H1 (cell line): Measurements from ENCODE around the gene SPATA22. TPM values are rescaled to one million over a fixed set of nuclear protein-coding genes. Genes with fewer than 3 reads are reported as not detected.
A peak's percentile ranks its signal among the peaks of the same experiment; 100 is the strongest.

Source experiments
- CTCF ChIA-PET: fragments of 300-600 bp; sonication (Branson Sonifier 250); formaldehyde crosslinking; loops from one replicate; lab custom pipeline; 2021; ENCODE audit not compliant: partially characterized antibody; lab: Charles Lee
- POLR2A ChIA-PET: fragments of 300-600 bp; sonication (Branson Sonifier 250); formaldehyde crosslinking; loops from one replicate; lab custom pipeline; 2021; ENCODE audit warnings: inconsistent platforms; ENCODE audit not compliant: partially characterized antibody; lab: Charles Lee
- DNase-seq, 2 experiments: peaks; one replicate each; pipeline versions ENCODE4 v3.0.0 to v3.0.0-alpha.2; 2010 to 2022; ENCODE audit warnings: low spot score in 2 of 2, low read depth in 1 of 2, mixed read lengths in 1 of 2
- FAIRE-seq: peaks from 2 replicates; lab custom pipeline; 2011; peaks lifted over from hg19 to GRCh38; lab: Jason Lieb, UNC
- H2AFZ ChIP-seq: 2 replicates; pipeline ENCODE4 v1.8.1; 2012; ENCODE audit warnings: low read length, inconsistent platforms
- H2AK5ac ChIP-seq: 2 replicates; pipeline ENCODE4 v1.6.1; 2013; ENCODE audit warnings: low read depth, low read length
- H2BK120ac ChIP-seq: replicated peaks from 2 replicates; pipeline ENCODE3; 2013; ENCODE audit warnings: low read depth, low read length, inconsistent platforms
- H2BK12ac ChIP-seq: 2 replicates; pipeline ENCODE4 v1.6.1; 2013; ENCODE audit warnings: low read depth, low read length
- H2BK15ac ChIP-seq: 2 replicates; pipeline ENCODE4 v1.6.1; 2013; ENCODE audit warnings: low read length
- H2BK20ac ChIP-seq: 2 replicates; pipeline ENCODE4 v1.6.1; 2013; ENCODE audit warnings: low read length
- H2BK5ac ChIP-seq: 2 replicates; pipeline ENCODE4 v1.6.1; 2013; ENCODE audit warnings: low read depth, low read length
- H3K14ac ChIP-seq: 2 replicates; pipeline ENCODE4 v1.6.1; 2013; ENCODE audit warnings: inconsistent platforms; ENCODE audit not compliant: insufficient read length
- H3K18ac ChIP-seq: 2 replicates; pipeline ENCODE4 v1.6.1; 2013; ENCODE audit warnings: low read length; ENCODE audit errors: extremely low read depth
- H3K23ac ChIP-seq: 2 replicates; pipeline ENCODE4 v1.6.1; 2013; ENCODE audit warnings: inconsistent platforms; ENCODE audit not compliant: insufficient read length
- H3K23me2 ChIP-seq: 2 replicates; pipeline ENCODE4 v1.6.1; 2013; ENCODE audit warnings: low read depth, low read length
- H3K27ac ChIP-seq: 2 replicates; pipeline ENCODE4 v1.6.1; 2011; ENCODE audit warnings: low read depth, low read length, inconsistent platforms
- H3K27me3 ChIP-seq, 4 experiments: replicated peaks in 1 of 4; 1 replicate in 1 of 4; 2 replicates in 3 of 4; pipeline versions ENCODE4 v1.6.1 to v1.8.1; 2011 to 2013; ENCODE audit warnings: low read length in 3 of 4, mild to moderate bottlenecking in 3 of 4, inconsistent platforms in 2 of 4, mixed read lengths in 2 of 4, moderate library complexity in 1 of 4; ENCODE audit not compliant: control insufficient read depth in 3 of 4, insufficient read depth in 3 of 4; ENCODE audit errors: extremely low read depth in 1 of 4
- H3K36me3 ChIP-seq, 4 experiments: 2 replicates each; pipeline versions ENCODE4 v1.6.1 to v1.8.1; 2011 to 2013; ENCODE audit warnings: mild to moderate bottlenecking in 4 of 4, low read length in 3 of 4, moderate library complexity in 2 of 4, control low read depth in 1 of 4, inconsistent platforms in 1 of 4; ENCODE audit not compliant: insufficient read depth in 4 of 4, control insufficient read depth in 2 of 4
- H3K4ac ChIP-seq: replicated peaks from 2 replicates; pipeline ENCODE3; 2013; ENCODE audit warnings: low read length, low read depth, mixed read lengths, inconsistent platforms; ENCODE audit not compliant: insufficient read length
- H3K4me1 ChIP-seq, 4 experiments: replicated peaks in 1 of 4; 1 replicate in 1 of 4; 2 replicates in 3 of 4; pipeline versions ENCODE4 v1.6.1 to v1.8.1; 2011 to 2013; ENCODE audit warnings: low read length in 3 of 4, inconsistent platforms in 2 of 4, mixed read lengths in 1 of 4; ENCODE audit not compliant: insufficient read depth in 4 of 4, control insufficient read depth in 3 of 4
- H3K4me2 ChIP-seq, 2 experiments: 2 replicates each; pipeline versions ENCODE4 v1.6.1 to v1.8.1; 2011 to 2013; ENCODE audit warnings: low read depth in 2 of 2, low read length in 2 of 2, control low read depth in 1 of 2, inconsistent platforms in 1 of 2, mild to moderate bottlenecking in 1 of 2; ENCODE audit not compliant: insufficient read depth in 1 of 2
- H3K4me3 ChIP-seq, 4 experiments: fragments of 200-600, 300-600 bp in 1 of 4; sonication (generic), shearing (Covaris generic), sonication (Bioruptor Twin) in 1 of 4; 2 replicates each; pipeline versions ENCODE4 v1.5.1 to v1.8.1; 2011 to 2016; ENCODE audit warnings: low read length in 4 of 4, low read depth in 3 of 4, control low read depth in 2 of 4, inconsistent platforms in 2 of 4, mild to moderate bottlenecking in 2 of 4, mixed read lengths in 1 of 4, moderate library complexity in 1 of 4; ENCODE audit not compliant: insufficient read depth in 2 of 4; ENCODE audit errors: extremely low read depth in 1 of 4
- H3K56ac ChIP-seq: replicated peaks from 2 replicates; pipeline ENCODE3; 2013; ENCODE audit warnings: low read depth, mild to moderate bottlenecking, mixed read lengths, low read length, inconsistent platforms; ENCODE audit not compliant: insufficient read length
- H3K79me1 ChIP-seq: 2 replicates; pipeline ENCODE4 v1.6.1; 2013; ENCODE audit warnings: low read depth, low read length, control low read depth
- H3K79me2 ChIP-seq, 2 experiments: 2 replicates each; pipeline versions ENCODE4 v1.6.1 to v1.8.1; 2012 to 2013; ENCODE audit warnings: low read length in 2 of 2, mild to moderate bottlenecking in 2 of 2, inconsistent platforms in 1 of 2; ENCODE audit not compliant: insufficient read depth in 2 of 2, control insufficient read depth in 1 of 2
- H3K9ac ChIP-seq, 4 experiments: replicated peaks in 1 of 4; 1 replicate in 1 of 4; 2 replicates in 3 of 4; pipeline versions ENCODE4 v1.6.1 to v1.8.1; 2011 to 2013; ENCODE audit warnings: low read depth in 3 of 4, low read length in 3 of 4, control low read depth in 2 of 4, mild to moderate bottlenecking in 2 of 4, moderate library complexity in 2 of 4, inconsistent platforms in 1 of 4; ENCODE audit errors: extremely low read depth in 1 of 4
- H3K9me3 ChIP-seq, 2 experiments: 2 replicates each; pipeline versions ENCODE4 v1.6.1 to v1.8.1; 2012 to 2013; ENCODE audit warnings: mild to moderate bottlenecking in 2 of 2, moderate library complexity in 2 of 2, control low read depth in 1 of 2, inconsistent platforms in 1 of 2, low read depth in 1 of 2, low read length in 1 of 2, mixed read lengths in 1 of 2; ENCODE audit not compliant: insufficient read depth in 2 of 2
- H4K20me1 ChIP-seq, 2 experiments: replicated peaks in 1 of 2; 2 replicates each; pipeline versions ENCODE3 to v1.8.1; 2011 to 2013; ENCODE audit warnings: inconsistent platforms in 2 of 2, low read length in 2 of 2, mild to moderate bottlenecking in 1 of 2; ENCODE audit not compliant: insufficient read depth in 2 of 2, control insufficient read depth in 1 of 2
- H4K5ac ChIP-seq: 2 replicates; pipeline ENCODE4 v1.6.1; 2013; ENCODE audit warnings: low read length, low read depth, mixed read lengths, inconsistent platforms; ENCODE audit not compliant: insufficient read length
- H4K8ac ChIP-seq: 2 replicates; pipeline ENCODE4 v1.8.0; 2013; ENCODE audit warnings: mild to moderate bottlenecking, moderate library complexity, low read length, inconsistent platforms; ENCODE audit not compliant: insufficient read depth; ENCODE audit errors: extremely low read depth
- H4K91ac ChIP-seq: replicated peaks from 2 replicates; pipeline ENCODE3; 2013; ENCODE audit warnings: low read length, mixed read lengths, inconsistent platforms; ENCODE audit not compliant: insufficient read length
- ASH2L ChIP-seq: fragments of 200-600, 300-600 bp; sonication (generic); IDR thresholded peaks from one replicate; pipeline ENCODE4 v1.7.1; 2017; ENCODE audit warnings: low read length
- ATF2 ChIP-seq: IDR thresholded peaks from 2 replicates; pipeline ENCODE4 v1.6.1; 2012; ENCODE audit warnings: low read length, inconsistent platforms
- BACH1 ChIP-seq: IDR thresholded peaks from 2 replicates; pipeline ENCODE4 v1.6.1; 2012; ENCODE audit warnings: low read length, improper control_type of control experiment
- CBX8 ChIP-seq: fragments of 300-800, 300-1000 bp; sonication (generic); IDR thresholded peaks from 2 replicates; pipeline ENCODE4 v1.7.1; 2016; ENCODE audit warnings: low read depth, low read length, borderline replicate concordance
- CHD1 ChIP-seq: IDR thresholded peaks from 2 replicates; pipeline ENCODE4 v1.6.1; 2012; ENCODE audit warnings: low read depth, low read length, improper control_type of control experiment
- CREB1 ChIP-seq: IDR thresholded peaks from 2 replicates; pipeline ENCODE4 v1.6.1; 2012; ENCODE audit warnings: inconsistent platforms
- EGR1 ChIP-seq: IDR thresholded peaks from 2 replicates; pipeline ENCODE4 v1.6.1; 2011; ENCODE audit warnings: low read depth, low read length, borderline replicate concordance
- GABPA ChIP-seq: IDR thresholded peaks from 2 replicates; pipeline ENCODE4 v1.6.1; 2011; ENCODE audit warnings: mild to moderate bottlenecking, low read length, moderate library complexity, borderline replicate concordance; ENCODE audit not compliant: insufficient read depth
- NANOG ChIP-seq: IDR thresholded peaks from 2 replicates; pipeline ENCODE4 v1.6.1; 2011; ENCODE audit warnings: low read length, low read depth, mild to moderate bottlenecking, inconsistent platforms; ENCODE audit not compliant: insufficient read depth, poor library complexity, severe bottlenecking
- NRF1 ChIP-seq: IDR thresholded peaks from 2 replicates; pipeline ENCODE4 v1.6.1; 2011; ENCODE audit warnings: mild to moderate bottlenecking, low read depth, low read length, improper control_type of control experiment
- POLR2A ChIP-seq, 2 experiments: IDR thresholded peaks; 1 replicate in 1 of 2; 2 replicates in 1 of 2; pipeline ENCODE4 v1.6.1; 2011; ENCODE audit warnings: low read depth in 2 of 2, low read length in 2 of 2, mild to moderate bottlenecking in 2 of 2; ENCODE audit errors: control extremely low read depth in 1 of 2
- RBBP5 ChIP-seq: IDR thresholded peaks from 2 replicates; pipeline ENCODE4 v1.7.1; 2012; ENCODE audit warnings: low read depth, mild to moderate bottlenecking, inconsistent platforms, low read length, moderate library complexity, borderline replicate concordance
- TAF1 ChIP-seq: IDR thresholded peaks from 2 replicates; pipeline ENCODE4 v1.6.1; 2011; ENCODE audit warnings: mild to moderate bottlenecking, low read depth, low read length
- WGBS, 2 experiments: shearing (Covaris generic) in 1 of 2; methylation state at CpG; one replicate each; pipeline versions ENCODE4 v1.1.6 to v1.1.7; 2013 to 2015; ENCODE audit warnings: low lambda C conversion rate in 2 of 2, mixed read lengths in 2 of 2, inconsistent platforms in 1 of 2, low coverage in 1 of 2, missing lambda C conversion rate in 1 of 2; ENCODE audit not compliant: insufficient replicate concordance in 2 of 2, insufficient coverage in 1 of 2, insufficient read length in 1 of 2; ENCODE audit errors: extremely low coverage in 1 of 2, missing lambda C conversion rate in 1 of 2; 5-methylcytosine and 5-hydroxymethylcytosine counted together
- polyA plus RNA-seq, 7 experiments: library from polyadenylated mRNA; depleted of rRNA in 3 of 7; stranded (reverse) in 5 of 7; unstranded in 2 of 7; fragments of >200 nt in 5 of 7; fragments of 200-250 nt in 2 of 7; gene quantifications; 1 replicate in 5 of 7; 2 replicates in 1 of 7; 4 replicates in 1 of 7; pipeline versions ENCODE4 v1.2.1 to v1.2.3, GENCODE V29; 2011 to 2013; ENCODE audit warnings: missing spikeins in 2 of 7, mixed read lengths in 2 of 7
- total RNA-seq: library from RNA; stranded (reverse); fragmentation: NEBNext Ultra II Directional; extraction: Animal tissue kit (Norgen Biotek cat#: 25700); gene quantifications from 2 replicates; pipeline ENCODE4 v1.2.1, GENCODE V29; 2021

Gene SPATA22
- total and polyA plus RNA-seq, 2 of the 8 experiments (the other 6 are each of a cell fraction or from before 2014, with no cell fraction given): 0.06 TPM; not detected in 1

- no peak overlapping the region for H3K4me2 ChIP-seq
- H3K27me3 ChIP-seq: no peaks in the 10 kb centered on the region; a peak in 2 of 7 replicates
- H2BK15ac ChIP-seq: no peak overlapping the region
- no peak overlapping the region for H2BK120ac ChIP-seq
- H3K56ac ChIP-seq: no peak overlapping the region
- H3K4me3 ChIP-seq: no peak overlapping the region
- H2AFZ ChIP-seq: no peak overlapping the region
- no peak overlapping the region for H4K8ac ChIP-seq
- no peaks in the 10 kb centered on the region for H3K23me2 ChIP-seq
- no peak overlapping the region for H2AK5ac ChIP-seq
- WGBS, 2 experiments: 75% methylated on average over 8 of the region's 8 CpGs; no CpG with 5 or more reads in 1 of the 2 experiments
- H3K4me1 ChIP-seq: peaks cover 9 to 22% (median 14%) of the 10 kb centered on the region in 4 experiments
- H3K36me3 ChIP-seq: no peaks in the 10 kb centered on the region
- H4K91ac ChIP-seq: no peak overlapping the region
- H4K5ac ChIP-seq: no peak overlapping the region
- H3K18ac ChIP-seq: peak overlapping the region; percentile 4; the same call in 1 of the 2 replicates
- CTCF ChIA-PET: interaction anchor here (0.9 to 1.0 kb wide), 3 partner anchors 24 to 171 kb away, joined by 3 to 5 read pairs (median 4); no protein-coding TSS in a partner anchor
- FAIRE-seq: no peak
- no peaks in the 10 kb centered on the region for H3K79me1 ChIP-seq
- no peak for DNase-seq
- H3K4ac ChIP-seq: no peak overlapping the region
- no peaks in the 10 kb centered on the region for H3K79me2 ChIP-seq
- H3K9ac ChIP-seq: no peak overlapping the region
- H3K23ac ChIP-seq: no peak overlapping the region
- POLR2A ChIA-PET: no interaction called here
- H2BK12ac ChIP-seq: no peak overlapping the region
- H2BK20ac ChIP-seq: 0 out of 2 replicates have a peak overlapping the region, but pooled peaks have one; percentile 64
- H3K14ac ChIP-seq: no peak overlapping the region
- H4K20me1 ChIP-seq: no peaks in the 10 kb centered on the region
- no peak overlapping the region for H2BK5ac ChIP-seq
- H3K27ac ChIP-seq: no peak overlapping the region
- no peaks in the 10 kb centered on the region for H3K9me3 ChIP-seq
- TF ChIP-seq CBX8 (no peak), EGR1 (no peak), NRF1 (no peak), TAF1 (no peak), CHD1 (no peak), RBBP5 (no peak), NANOG (no peak), ASH2L (no peak), POLR2A (IDR thresholded peaks at IDR 0.05; ENCODE audit: control extremely low read depth in 1 of 2, low read depth in 2 of 2, low read length in 2 of 2) (no peak), BACH1 (no peak), GABPA (no peak), ATF2 (no peak), CREB1 (no peak)
Observed at GRCh38 chr17:3511852-3512504, 40.4 kb upstream of the SPATA22 start.
